H1 (cell line): Measurements from ENCODE around the gene CCDC33.
A peak's percentile ranks its signal among the peaks of the same experiment; 100 is the strongest.

Experiments
- CTCF ChIP-seq, 3 experiments: IDR thresholded peaks; 1 replicate in 2 of 3; 2 replicates in 1 of 3; pipeline versions ENCODE4 v1.5.1 to v1.6.1; 2011; ENCODE audit warnings: low read length in 3 of 3, mild to moderate bottlenecking in 3 of 3, inconsistent platforms in 2 of 3, low read depth in 1 of 3, moderate library complexity in 1 of 3; ENCODE audit not compliant: insufficient read depth in 1 of 3; ENCODE audit errors: control extremely low read depth in 1 of 3
- HDAC6 ChIP-seq: IDR thresholded peaks from one replicate; pipeline ENCODE4 v1.7.1; 2012; ENCODE audit warnings: low read depth, mild to moderate bottlenecking, inconsistent platforms, low read length, moderate library complexity
- JUND ChIP-seq: IDR thresholded peaks from 2 replicates; pipeline ENCODE4 v1.6.1; 2011; ENCODE audit warnings: mild to moderate bottlenecking, improper control_type of control experiment, low read length
- POLR2A ChIP-seq, 2 experiments: IDR thresholded peaks; 1 replicate in 1 of 2; 2 replicates in 1 of 2; pipeline ENCODE4 v1.6.1; 2011; ENCODE audit warnings: low read depth in 2 of 2, low read length in 2 of 2, mild to moderate bottlenecking in 2 of 2; ENCODE audit errors: control extremely low read depth in 1 of 2
- SUZ12 ChIP-seq: fragments of 200-600 bp; sonication (generic); IDR thresholded peaks from 2 replicates; pipeline ENCODE4 v1.6.1; 2012; ENCODE audit warnings: mild to moderate bottlenecking, inconsistent platforms, low read length, moderate library complexity, mixed read lengths
- TF ChIP-seq, protein P1 (sequence below): IDR thresholded peaks from 2 replicates; pipeline ENCODE4 v1.6.1; 2012; ENCODE audit warnings: inconsistent platforms

GRCh38 chr15:74214324-74215021 is 21.7 kb upstream of the CCDC33 start:
- TF ChIP-seq, protein P1, sequence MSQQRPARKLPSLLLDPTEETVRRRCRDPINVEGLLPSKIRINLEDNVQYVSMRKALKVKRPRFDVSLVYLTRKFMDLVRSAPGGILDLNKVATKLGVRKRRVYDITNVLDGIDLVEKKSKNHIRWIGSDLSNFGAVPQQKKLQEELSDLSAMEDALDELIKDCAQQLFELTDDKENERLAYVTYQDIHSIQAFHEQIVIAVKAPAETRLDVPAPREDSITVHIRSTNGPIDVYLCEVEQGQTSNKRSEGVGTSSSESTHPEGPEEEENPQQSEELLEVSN, result 0 out of 2 replicates have a peak, but pooled peaks have one; percentile 3
- TF ChIP-seq SUZ12 (no peak), CTCF (IDR thresholded peaks at IDR 0.05; ENCODE audit: control extremely low read depth in 1 of 3, insufficient read depth in 1 of 3, low read depth in 1 of 3, low read length in 3 of 3) (no peak), POLR2A (IDR thresholded peaks at IDR 0.05; ENCODE audit: control extremely low read depth in 1 of 2, low read depth in 2 of 2, low read length in 2 of 2) (no peak), HDAC6 (no peak), JUND (no peak)
